ENCODE measurements around the gene SLC39A8. TPM values are rescaled to one million over a fixed set of nuclear protein-coding genes. Genes with fewer than 3 reads are reported as not detected.

The SLC39A8 gene
- total and polyA plus RNA-seq, 2 experiments from 2014 or later: 2.9 to 3.7 TPM

GRCh38 chr4:102218656-102219055 lies 126.6 kb downstream of the SLC39A8 start:
- H4K20me1 ChIP-seq (ENCODE audit: insufficient read depth): no peaks in the 10 kb centered on the region
- DNase-seq: no peak
- TF ChIP-seq EZH2phosphoT487 (IDR thresholded peaks at IDR 0.05; ENCODE audit: insufficient read depth, low read depth) (no peak), EZH2 (IDR thresholded peaks at IDR 0.05; ENCODE audit: insufficient read depth, poor library complexity, severe bottlenecking) (no peak)
- H3K36me3 ChIP-seq (ENCODE audit: low read depth): no peaks in the 10 kb centered on the region
- WGBS, 2 experiments (ENCODE audit: low coverage in 1 of 2, low lambda C conversion rate in 2 of 2, missing lambda C conversion rate in 2 of 2): 21 to 24% methylated on average over 3 of the region's 3 CpGs
- no peaks in the 10 kb centered on the region for H3K27me3 ChIP-seq (replicated peaks; ENCODE audit: insufficient read depth)
- no peak overlapping the region for H2AFZ ChIP-seq
- no peak overlapping the region for H3K27ac ChIP-seq
- no peaks in the 10 kb centered on the region for H3K4me1 ChIP-seq (ENCODE audit: insufficient read depth)
- no peaks in the 10 kb centered on the region for H3K79me2 ChIP-seq (ENCODE audit: insufficient read depth)
- in situ Hi-C loops (cut with MboI): no loop called here
- no peaks in the 10 kb centered on the region for H3K9me2 ChIP-seq (ENCODE audit: insufficient read depth)
- no peaks in the 10 kb centered on the region for H3K9me3 ChIP-seq (ENCODE audit: low read depth)
- no peak overlapping the region for H3K4me3 ChIP-seq
- no peaks in the 10 kb centered on the region for H3F3A ChIP-seq (ENCODE audit: insufficient read depth)
- no peak overlapping the region for H3K9ac ChIP-seq
- no peak overlapping the region for H3K4me2 ChIP-seq (ENCODE audit: unreplicated experiment)

DNA sequence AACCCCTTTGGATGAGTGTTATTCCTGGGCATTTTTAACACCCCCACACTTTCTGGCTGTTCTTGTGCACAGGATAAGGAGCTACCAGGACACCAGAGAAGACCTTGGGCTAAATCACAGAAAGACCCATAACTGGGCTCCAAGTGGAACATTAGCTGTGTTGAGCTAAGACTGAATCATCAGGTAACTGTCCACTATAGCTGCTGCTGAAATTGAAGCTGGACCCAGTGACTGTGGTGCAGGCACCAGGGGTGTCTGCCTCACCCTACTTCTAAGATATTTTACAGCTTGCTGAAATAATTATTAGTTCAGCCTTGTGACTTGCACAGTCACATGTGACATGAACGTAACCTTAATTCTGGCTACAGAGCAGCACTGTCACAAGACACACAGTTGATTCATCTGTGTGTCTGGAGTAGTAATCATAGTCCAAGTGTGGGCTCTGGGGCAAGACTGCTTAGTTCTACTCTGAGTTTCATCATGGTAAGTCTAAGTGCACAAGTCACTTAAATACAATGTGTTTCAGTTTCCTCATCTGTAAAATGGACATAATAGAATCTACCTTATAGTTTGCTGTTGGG lies 127.4 kb downstream of the SLC39A8 start:
- 0 to 4% methylated on average over 1 of the region's 1 CpG for WGBS, 2 experiments (ENCODE audit: low coverage in 1 of 2, low lambda C conversion rate in 2 of 2, missing lambda C conversion rate in 2 of 2)
- Histone ChIP-seq H2AFZ (no peak overlapping the region), H3K9me2 (ENCODE audit: insufficient read depth) (no peaks in the 10 kb centered on the region), H3K9ac (no peak overlapping the region), H3K36me3 (ENCODE audit: low read depth) (no peaks in the 10 kb centered on the region), H3K4me1 (ENCODE audit: insufficient read depth) (no peaks in the 10 kb centered on the region), H3F3A (ENCODE audit: insufficient read depth) (no peaks in the 10 kb centered on the region), H3K79me2 (ENCODE audit: insufficient read depth) (no peaks in the 10 kb centered on the region), H4K20me1 (ENCODE audit: insufficient read depth) (no peaks in the 10 kb centered on the region), H3K4me2 (ENCODE audit: unreplicated experiment) (no peak overlapping the region), H3K27ac (no peak overlapping the region), H3K9me3 (ENCODE audit: low read depth) (no peaks in the 10 kb centered on the region), H3K27me3 (replicated peaks; ENCODE audit: insufficient read depth) (no peaks in the 10 kb centered on the region), H3K4me3 (no peak overlapping the region)
- no peak for TF ChIP-seq EZH2 (IDR thresholded peaks at IDR 0.05; ENCODE audit: insufficient read depth, poor library complexity, severe bottlenecking)
- no peak for TF ChIP-seq EZH2phosphoT487 (IDR thresholded peaks at IDR 0.05; ENCODE audit: insufficient read depth, low read depth)
- in situ Hi-C loops (cut with MboI): no loop called here
- peak; percentile 1 for DNase-seq

GRCh38 chr4:102217345-102217744 lies 127.9 kb downstream of the SLC39A8 start:
- Histone ChIP-seq H3K4me2 (ENCODE audit: unreplicated experiment) (no peak overlapping the region), H3K27ac (no peak overlapping the region), H3K9me2 (ENCODE audit: insufficient read depth) (no peaks in the 10 kb centered on the region), H3K79me2 (ENCODE audit: insufficient read depth) (no peaks in the 10 kb centered on the region), H2AFZ (no peak overlapping the region), H3K9ac (no peak overlapping the region), H3K9me3 (ENCODE audit: low read depth) (no peaks in the 10 kb centered on the region), H3F3A (ENCODE audit: insufficient read depth) (no peaks in the 10 kb centered on the region), H3K4me3 (no peak overlapping the region), H3K36me3 (ENCODE audit: low read depth) (no peaks in the 10 kb centered on the region), H3K4me1 (ENCODE audit: insufficient read depth) (no peaks in the 10 kb centered on the region), H4K20me1 (ENCODE audit: insufficient read depth) (no peaks in the 10 kb centered on the region), H3K27me3 (replicated peaks; ENCODE audit: insufficient read depth) (no peaks in the 10 kb centered on the region)
- in situ Hi-C loops (cut with MboI): no loop called here
- no peak for DNase-seq
- 28 to 38% methylated on average over 3 of the region's 3 CpGs for WGBS, 2 experiments (ENCODE audit: low coverage in 1 of 2, low lambda C conversion rate in 2 of 2, missing lambda C conversion rate in 2 of 2)
- TF ChIP-seq EZH2 (IDR thresholded peaks at IDR 0.05; ENCODE audit: insufficient read depth, poor library complexity, severe bottlenecking): no peak
- no peak for TF ChIP-seq EZH2phosphoT487 (IDR thresholded peaks at IDR 0.05; ENCODE audit: insufficient read depth, low read depth)

GRCh38 chr4:102216666-102217065 lies 128.6 kb downstream of the SLC39A8 start:
- DNase-seq: no peak
- no peaks in the 10 kb centered on the region for H3K4me1 ChIP-seq (ENCODE audit: insufficient read depth)
- H3F3A ChIP-seq (ENCODE audit: insufficient read depth): no peaks in the 10 kb centered on the region
- H3K27me3 ChIP-seq (replicated peaks; ENCODE audit: insufficient read depth): no peaks in the 10 kb centered on the region
- no peaks in the 10 kb centered on the region for H3K9me2 ChIP-seq (ENCODE audit: insufficient read depth)
- 38 to 41% methylated on average over 3 of the region's 3 CpGs for WGBS, 2 experiments (ENCODE audit: low coverage in 1 of 2, low lambda C conversion rate in 2 of 2, missing lambda C conversion rate in 2 of 2)
- H2AFZ ChIP-seq: no peak overlapping the region
- no peaks in the 10 kb centered on the region for H3K79me2 ChIP-seq (ENCODE audit: insufficient read depth)
- in situ Hi-C loops (cut with MboI): no loop called here
- TF ChIP-seq EZH2 (IDR thresholded peaks at IDR 0.05; ENCODE audit: insufficient read depth, poor library complexity, severe bottlenecking) (no peak), EZH2phosphoT487 (IDR thresholded peaks at IDR 0.05; ENCODE audit: insufficient read depth, low read depth) (no peak)
- no peak overlapping the region for H3K9ac ChIP-seq
- no peak overlapping the region for H3K4me3 ChIP-seq
- no peaks in the 10 kb centered on the region for H3K9me3 ChIP-seq (ENCODE audit: low read depth)
- no peaks in the 10 kb centered on the region for H3K36me3 ChIP-seq (ENCODE audit: low read depth)
- H4K20me1 ChIP-seq (ENCODE audit: insufficient read depth): no peaks in the 10 kb centered on the region
- H3K27ac ChIP-seq: no peak overlapping the region
- H3K4me2 ChIP-seq (ENCODE audit: unreplicated experiment): no peak overlapping the region

DNA sequence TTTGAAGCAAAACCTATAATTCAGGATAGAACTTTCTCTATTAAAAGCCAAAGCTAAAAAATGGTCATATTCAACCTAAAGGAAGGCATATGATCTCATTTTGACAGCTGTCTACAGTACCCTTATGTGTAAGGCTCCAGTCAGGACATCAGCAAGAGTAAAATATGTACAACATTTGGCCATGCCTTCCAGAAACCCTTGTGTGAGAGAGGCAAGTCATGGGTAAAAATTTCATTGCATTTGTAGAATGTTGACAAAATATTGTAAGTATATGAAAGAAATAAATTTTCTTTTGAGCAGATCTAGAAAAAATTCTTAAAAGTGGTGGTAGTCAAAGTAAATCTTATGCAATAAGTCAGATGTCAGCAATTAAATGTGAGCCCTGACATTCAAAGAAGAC lies 132.3 kb downstream of the SLC39A8 start:
- DNase-seq: no peak
- in situ Hi-C loops (cut with MboI): no loop called here
- Histone ChIP-seq H4K20me1 (ENCODE audit: insufficient read depth) (no peaks in the 10 kb centered on the region), H3K36me3 (ENCODE audit: low read depth) (no peaks in the 10 kb centered on the region), H3K27ac (no peak overlapping the region), H3F3A (ENCODE audit: insufficient read depth) (no peaks in the 10 kb centered on the region), H3K4me3 (no peak overlapping the region), H3K9ac (no peak overlapping the region), H3K9me3 (ENCODE audit: low read depth) (no peaks in the 10 kb centered on the region), H3K4me2 (ENCODE audit: unreplicated experiment) (no peak overlapping the region), H3K79me2 (ENCODE audit: insufficient read depth) (no peaks in the 10 kb centered on the region), H3K27me3 (replicated peaks; ENCODE audit: insufficient read depth) (no peaks in the 10 kb centered on the region), H2AFZ (no peak overlapping the region), H3K9me2 (ENCODE audit: insufficient read depth) (no peaks in the 10 kb centered on the region), H3K4me1 (ENCODE audit: insufficient read depth) (no peaks in the 10 kb centered on the region)
- no peak for TF ChIP-seq EZH2phosphoT487 (IDR thresholded peaks at IDR 0.05; ENCODE audit: insufficient read depth, low read depth)
- TF ChIP-seq EZH2 (IDR thresholded peaks at IDR 0.05; ENCODE audit: insufficient read depth, poor library complexity, severe bottlenecking): no peak

Small RNAs within 50 kb of the gene (small RNA-seq; reads per million reads assigned to genes)
- not detected for gene RN7SL728P (ENCODE audit: low read depth, low replicate concordance)

Other genes starting within 250 kb of the SLC39A8 start
- gene NFKB1, start 155.9 kb upstream of the SLC39A8 start, total RNA-seq (2014; rRNA removed; shearing (Covaris generic)): 25.7 and 30.2 TPM in 2 replicates
- gene NFKB1, start 155.9 kb upstream of the SLC39A8 start, polyA plus RNA-seq (2016; fragmentation: Nextera tagmentation; extraction: Ambion mirVana): 5.5 and 5.8 TPM in 2 replicates